Prostate gland (tissue), 2 donors: Measurements from ENCODE around the gene TLL1. TPM values are rescaled to one million over a fixed set of nuclear protein-coding genes. Genes with fewer than 3 reads are reported as not detected.

Experiments used
- DNase-seq: peaks from one replicate; pipeline ENCODE4 v3.0.0-alpha.2; 2019; ENCODE audit warnings: low spot score
- H3K27ac ChIP-seq, 2 donors: fragments of 200-600 bp; sonication (generic); 2 replicates each; pipeline ENCODE4 v1.5.1; 2017 to 2019
- H3K27me3 ChIP-seq: fragments of 200-600 bp; sonication (generic); replicated peaks from 2 replicates; pipeline ENCODE4 v1.5.1; 2019; ENCODE audit not compliant: insufficient read depth
- H3K36me3 ChIP-seq, 2 donors: fragments of 200-600 bp; sonication (generic); 1 replicate in 1 of 2; 2 replicates in 1 of 2; pipeline versions ENCODE4 v1.5.1 to v1.8.1; 2017 to 2019
- H3K4me1 ChIP-seq: fragments of 200-600 bp; sonication (generic); replicated peaks from 2 replicates; pipeline ENCODE4 v1.5.1; 2019
- H3K4me3 ChIP-seq, 2 donors: fragments of 200-600 bp; sonication (generic); 2 replicates each; pipeline ENCODE4 v1.5.1; 2017 to 2019
- H3K9me3 ChIP-seq: fragments of 200-600 bp; sonication (generic); 2 replicates; pipeline ENCODE4 v1.5.1; 2017
- CTCF ChIP-seq, 4 experiments: fragments of 200-600 bp in 2 of 4; fragments of 450-650 bp in 2 of 4; sonication (generic) in 2 of 4; IDR thresholded peaks; 1 replicate in 3 of 4; 2 replicates in 1 of 4; pipeline ENCODE4 v1.5.1; 2016 to 2019; ENCODE audit warnings: antibody characterized with exemption in 4 of 4, mild to moderate bottlenecking in 2 of 4, moderate library complexity in 2 of 4
- POLR2A ChIP-seq: fragments of 450-650 bp; IDR thresholded peaks from one replicate; pipeline ENCODE4 v1.6.1; 2016; ENCODE audit warnings: antibody characterized with exemption, mild to moderate bottlenecking
- POLR2AphosphoS5 ChIP-seq: sonication (generic); formaldehyde crosslinking; IDR thresholded peaks from one replicate; pipeline ENCODE4 v1.6.1; 2017; ENCODE audit warnings: antibody characterized with exemption
- WGBS: methylation state at CpG from one replicate; pipeline ENCODE4 v1.1.5; 2018; 5-methylcytosine and 5-hydroxymethylcytosine counted together
- intact Hi-C: fragments of 100-400 bp; cut with DNase I; formaldehyde crosslinking; loops from one replicate; pipeline ENCODE4 v1.14.2; 2022
- total RNA-seq, 2 donors: library from RNA; depleted of rRNA; stranded (reverse); fragments of >200 nt; gene quantifications; one replicate each; pipeline ENCODE4 v1.1.0, GENCODE V29; 2016

The TLL1 gene
- total RNA-seq, 2 donors from 2014 or later: 1.5 to 4.1 TPM

GRCh38 chr4:166077782-166078181, 204.7 kb downstream of the TLL1 start:
- H3K4me3 ChIP-seq: no peak overlapping the region
- WGBS: 95% methylated on average over 4 of the region's 4 CpGs
- intact Hi-C loops: no loop called here
- no peak overlapping the region for H3K27ac ChIP-seq
- no peaks in the 10 kb centered on the region for H3K27me3 ChIP-seq
- TF ChIP-seq CTCF (IDR thresholded peaks at IDR 0.05): no peak
- no peak for TF ChIP-seq POLR2AphosphoS5
- no peak for TF ChIP-seq POLR2A
- DNase-seq: no peak
- H3K9me3 ChIP-seq: no peaks in the 10 kb centered on the region
- no peaks in the 10 kb centered on the region for H3K36me3 ChIP-seq
- no peaks in the 10 kb centered on the region for H3K4me1 ChIP-seq

GRCh38 chr4:166078383-166078782, 205.3 kb downstream of the TLL1 start:
- WGBS: 97% methylated on average over 3 of the region's 3 CpGs
- no peak for DNase-seq
- Histone ChIP-seq H3K4me3 (no peak overlapping the region), H3K9me3 (no peaks in the 10 kb centered on the region), H3K27me3 (no peaks in the 10 kb centered on the region), H3K4me1 (no peaks in the 10 kb centered on the region), H3K36me3 (no peaks in the 10 kb centered on the region), H3K27ac (no peak overlapping the region)
- intact Hi-C loops: no loop called here
- no peak for TF ChIP-seq CTCF (IDR thresholded peaks at IDR 0.05)
- TF ChIP-seq POLR2AphosphoS5: no peak
- no peak for TF ChIP-seq POLR2A

GRCh38 chr4:166078955-166079354, 205.9 kb downstream of the TLL1 start:
- WGBS: 94% methylated on average over 2 of the region's 2 CpGs
- Histone ChIP-seq H3K4me3 (no peak overlapping the region), H3K27me3 (no peaks in the 10 kb centered on the region), H3K36me3 (no peaks in the 10 kb centered on the region), H3K9me3 (no peaks in the 10 kb centered on the region), H3K4me1 (no peaks in the 10 kb centered on the region), H3K27ac (no peak overlapping the region)
- intact Hi-C loops: no loop called here
- DNase-seq: no peak
- TF ChIP-seq POLR2A: no peak
- no peak for TF ChIP-seq POLR2AphosphoS5
- no peak for TF ChIP-seq CTCF (IDR thresholded peaks at IDR 0.05)

- H3K9me3 ChIP-seq: no peaks in the 10 kb centered on the region
- no peaks in the 10 kb centered on the region for H3K4me1 ChIP-seq
- no peaks in the 10 kb centered on the region for H3K36me3 ChIP-seq
- H3K27ac ChIP-seq: no peak overlapping the region
- intact Hi-C loops: no loop called here
- no peak for DNase-seq
- H3K4me3 ChIP-seq: no peak overlapping the region
- TF ChIP-seq POLR2A: no peak
- no peak for TF ChIP-seq POLR2AphosphoS5
- no peak for TF ChIP-seq CTCF (IDR thresholded peaks at IDR 0.05)
- no peaks in the 10 kb centered on the region for H3K27me3 ChIP-seq
- WGBS: 87% methylated on average over 2 of the region's 2 CpGs
These were observed 214.5 kb downstream of the TLL1 start for GRCh38 chr4:166087569-166087968.

GRCh38 chr4:166088576-166088975, 215.5 kb downstream of the TLL1 start:
- no peak for DNase-seq
- H3K27me3 ChIP-seq: no peaks in the 10 kb centered on the region
- no peak overlapping the region for H3K27ac ChIP-seq
- intact Hi-C loops: no loop called here
- TF ChIP-seq POLR2A (no peak), CTCF (IDR thresholded peaks at IDR 0.05) (no peak), POLR2AphosphoS5 (no peak)
- no peaks in the 10 kb centered on the region for H3K9me3 ChIP-seq
- no peak overlapping the region for H3K4me3 ChIP-seq
- H3K36me3 ChIP-seq: no peaks in the 10 kb centered on the region
- WGBS: 69% methylated on average over 4 of the region's 4 CpGs
- no peaks in the 10 kb centered on the region for H3K4me1 ChIP-seq
